GM23338 (cell line): ENCODE data around the gene CGNL1. TPM values are rescaled to one million over a fixed set of nuclear protein-coding genes. Genes with fewer than 3 reads are reported as not detected.

Experiments
- ATAC-seq: fragments of 200-7000 bp; cut with Tn5 transposase; 3 replicates; pipeline ENCODE4 v1.9.1; 2020
- DNase-seq: peaks from one replicate; pipeline ENCODE4 v3.0.0-alpha.2; 2015; ENCODE audit warnings: low spot score
- H2AFZ ChIP-seq: fragments of 200-600 bp; sonication (generic); 2 replicates; pipeline ENCODE4 v1.8.0; 2016; ENCODE audit warnings: antibody characterized with exemption, mild to moderate bottlenecking, moderate library complexity
- H3F3A ChIP-seq: fragments of 200-600 bp; sonication (generic); replicated peaks from 2 replicates; pipeline ENCODE4 v1.8.0; 2017; ENCODE audit warnings: antibody characterized with exemption, mixed run types, low read depth
- H3K27ac ChIP-seq: fragments of 200-600 bp; sonication (generic); 2 replicates; pipeline ENCODE4 v1.6.1; 2016; ENCODE audit warnings: low read depth
- H3K27me3 ChIP-seq: fragments of 200-600 bp; sonication (generic); 2 replicates; pipeline ENCODE4 v1.8.0; 2016; ENCODE audit warnings: mild to moderate bottlenecking, mixed run types, moderate library complexity; ENCODE audit not compliant: insufficient read depth
- H3K36me3 ChIP-seq: fragments of 200-600 bp; sonication (generic); 2 replicates; pipeline ENCODE4 v1.8.0; 2016; ENCODE audit warnings: mild to moderate bottlenecking; ENCODE audit not compliant: insufficient read depth
- H3K4me1 ChIP-seq: fragments of 200-600 bp; sonication (generic); 2 replicates; pipeline ENCODE4 v1.8.0; 2016; ENCODE audit warnings: mild to moderate bottlenecking, moderate library complexity; ENCODE audit not compliant: insufficient read depth
- H3K4me2 ChIP-seq: fragments of 200-600 bp; sonication (generic); 2 replicates; pipeline ENCODE4 v1.7.1; 2017; ENCODE audit warnings: mixed run types
- H3K4me3 ChIP-seq: fragments of 200-600 bp; sonication (generic); 2 replicates; pipeline ENCODE4 v1.6.1; 2016; ENCODE audit warnings: mixed run types
- H3K79me2 ChIP-seq: fragments of 200-600 bp; sonication (generic); replicated peaks from 2 replicates; pipeline ENCODE4 v1.8.0; 2017; ENCODE audit warnings: mild to moderate bottlenecking; ENCODE audit not compliant: insufficient read depth
- H3K9me2 ChIP-seq: fragments of 200-600 bp; sonication (generic); 2 replicates; pipeline ENCODE4 v1.8.0; 2017; ENCODE audit not compliant: insufficient read depth
- H4K20me1 ChIP-seq: fragments of 200-600 bp; sonication (generic); replicated peaks from 2 replicates; pipeline ENCODE4 v1.8.0; 2017; ENCODE audit warnings: mild to moderate bottlenecking; ENCODE audit not compliant: insufficient read depth
- H3K27ac Mint-ChIP-seq: 2 replicates; pipeline ENCODE4 v1.8.0; 2020; ENCODE audit warnings: inconsistent platforms, mild to moderate bottlenecking, moderate library complexity, mixed read lengths
- H3K27me3 Mint-ChIP-seq: 3 replicates; pipeline ENCODE4 v1.8.0; 2022; ENCODE audit warnings: low read depth, mild to moderate bottlenecking, moderate library complexity, mixed read lengths, inconsistent platforms; ENCODE audit not compliant: insufficient read depth, poor library complexity
- H3K36me3 Mint-ChIP-seq: 3 replicates; pipeline ENCODE4 v1.8.0; 2021; ENCODE audit warnings: low read depth, mild to moderate bottlenecking, inconsistent platforms, moderate library complexity, mixed read lengths
- H3K4me1 Mint-ChIP-seq: 3 replicates; pipeline ENCODE4 v1.8.0; 2020; ENCODE audit warnings: mild to moderate bottlenecking, inconsistent platforms, mixed read lengths
- H3K4me3 Mint-ChIP-seq: 3 replicates; pipeline ENCODE4 v1.8.0; 2021; ENCODE audit warnings: moderate library complexity, mild to moderate bottlenecking, inconsistent platforms, mixed read lengths
- H3K9me3 Mint-ChIP-seq: 3 replicates; pipeline ENCODE4 v1.8.0; 2020; ENCODE audit warnings: moderate library complexity, mild to moderate bottlenecking, inconsistent platforms, mixed read lengths
- EZH2 ChIP-seq: fragments of 200-600 bp; sonication (generic); IDR thresholded peaks from one replicate; pipeline ENCODE4 v1.8.0; 2017; ENCODE audit warnings: antibody characterized with exemption, mild to moderate bottlenecking, low read depth; ENCODE audit not compliant: unreplicated experiment
- POLR2AphosphoS5 ChIP-seq: IDR thresholded peaks from 2 replicates; pipeline ENCODE4 v1.6.1; 2016; ENCODE audit warnings: antibody characterized with exemption, low read depth
- polyA plus RNA-seq: library from polyadenylated mRNA; unstranded; fragments of >200 nt; fragmentation: Nextera tagmentation; extraction: Ambion mirVana; gene quantifications from 2 replicates; pipeline ENCODE4 v1.2.1, GENCODE V29; 2016
- small RNA-seq: library from RNA; depleted of rRNA; stranded (forward); fragments of <200 nt; gene quantifications from one replicate; pipeline ENCODE3, GENCODE V24; 2014; ENCODE audit warnings: low replicate concordance
- total RNA-seq: library from RNA; depleted of rRNA; stranded (reverse); fragments of >200 nt; shearing (Covaris generic); gene quantifications from 2 replicates; pipeline ENCODE4 v1.2.3, GENCODE V29; 2014; rRNA removed

CGNL1 gene
- total and polyA plus RNA-seq, 2 experiments from 2014 or later, result 20.0 to 57.8 TPM

GRCh38 chr15:57600197-57600596 lies 223.9 kb downstream of the CGNL1 start:
- no peaks in the 10 kb centered on the region for H3K36me3 Mint-ChIP-seq
- TF ChIP-seq POLR2AphosphoS5 (no peak), EZH2 (no peak)
- Histone ChIP-seq H3K27ac (no peak overlapping the region), H3F3A (no peaks in the 10 kb centered on the region), H3K9me2 (peaks cover 4% of the 10 kb centered on the region; the same call in 1 of the 2 replicates), H3K4me1 (peaks cover 15% of the 10 kb centered on the region), H3K79me2 (no peaks in the 10 kb centered on the region), H4K20me1 (no peaks in the 10 kb centered on the region), H3K36me3 (no peaks in the 10 kb centered on the region), H3K4me2 (0 out of 2 replicates have a peak overlapping the region, but pooled peaks have one; percentile 21), H3K27me3 (no peaks in the 10 kb centered on the region), H2AFZ (no peak overlapping the region), H3K4me3 (no peak overlapping the region)
- ATAC-seq (no peak), DNase-seq (no peak)
- no peak overlapping the region for H3K27ac Mint-ChIP-seq
- peaks cover 9% of the 10 kb centered on the region for H3K4me1 Mint-ChIP-seq
- H3K9me3 Mint-ChIP-seq, result no peaks in the 10 kb centered on the region
- H3K4me3 Mint-ChIP-seq, result no peak overlapping the region
- H3K27me3 Mint-ChIP-seq, result peaks cover 2% of the 10 kb centered on the region

Small RNA genes within 50 kb of the gene (small RNA-seq; reads per million reads assigned to genes)
- gene RNU6-844P, result not detected

Other genes starting within 250 kb of the CGNL1 start
- 0.66 and 1.5 TPM in 2 replicates for gene MYZAP, start 215.4 kb downstream of the CGNL1 start, total RNA-seq
- 1.0 and 1.1 TPM in 2 replicates for gene MYZAP, start 215.4 kb downstream of the CGNL1 start, polyA plus RNA-seq